Measurements from ENCODE around the gene SH3GL2.

SH3GL2 gene

DNA sequence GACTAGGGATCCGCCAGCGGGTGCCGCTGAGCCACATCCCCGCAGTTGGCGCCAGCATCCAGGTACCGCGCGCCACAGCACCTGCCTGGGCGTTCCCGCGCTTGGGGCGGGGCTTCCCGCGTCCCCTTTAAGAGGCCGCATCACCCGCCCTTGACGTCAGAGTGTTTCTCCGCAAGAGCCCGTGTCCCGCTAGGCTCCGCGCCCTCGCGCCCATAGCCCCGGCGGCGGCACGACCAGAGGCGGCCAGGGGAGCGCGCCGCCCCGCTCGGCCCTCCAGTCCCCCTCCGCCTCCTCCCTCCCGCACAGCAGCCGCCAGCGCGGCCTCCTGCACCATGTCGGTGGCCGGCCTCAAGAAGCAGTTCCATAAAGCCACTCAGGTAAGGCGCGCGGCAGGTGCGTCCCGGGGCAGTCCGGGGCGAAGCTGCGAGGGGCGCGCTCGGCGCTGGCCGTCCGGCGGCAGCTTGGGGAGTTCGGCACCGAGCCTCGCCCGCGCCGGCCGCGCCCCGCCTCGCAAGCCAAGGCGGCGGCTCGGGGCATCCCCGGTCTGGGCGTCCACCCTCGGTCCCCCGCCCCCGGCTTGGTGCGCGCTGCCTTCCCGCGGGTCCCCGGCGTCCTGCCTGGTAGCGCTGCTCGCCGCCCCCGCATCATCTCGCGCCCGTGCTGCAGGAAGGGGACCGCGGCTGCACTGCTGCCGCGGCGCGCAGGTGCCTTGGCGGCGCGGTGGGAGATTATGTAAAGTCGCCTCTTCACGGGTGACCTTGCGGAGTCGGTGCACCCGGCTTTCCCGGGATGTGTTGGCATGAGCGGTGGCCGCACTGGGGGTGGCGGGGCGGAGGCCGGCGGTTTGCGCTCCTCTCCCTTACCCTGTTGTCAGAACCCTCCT lies at the start of gene SH3GL2:
Gene SH3GL2 (plus strand): TSS at position 156 of the 883 bp plus-strand sequence.
- DNase-seq: no peak

DNA sequence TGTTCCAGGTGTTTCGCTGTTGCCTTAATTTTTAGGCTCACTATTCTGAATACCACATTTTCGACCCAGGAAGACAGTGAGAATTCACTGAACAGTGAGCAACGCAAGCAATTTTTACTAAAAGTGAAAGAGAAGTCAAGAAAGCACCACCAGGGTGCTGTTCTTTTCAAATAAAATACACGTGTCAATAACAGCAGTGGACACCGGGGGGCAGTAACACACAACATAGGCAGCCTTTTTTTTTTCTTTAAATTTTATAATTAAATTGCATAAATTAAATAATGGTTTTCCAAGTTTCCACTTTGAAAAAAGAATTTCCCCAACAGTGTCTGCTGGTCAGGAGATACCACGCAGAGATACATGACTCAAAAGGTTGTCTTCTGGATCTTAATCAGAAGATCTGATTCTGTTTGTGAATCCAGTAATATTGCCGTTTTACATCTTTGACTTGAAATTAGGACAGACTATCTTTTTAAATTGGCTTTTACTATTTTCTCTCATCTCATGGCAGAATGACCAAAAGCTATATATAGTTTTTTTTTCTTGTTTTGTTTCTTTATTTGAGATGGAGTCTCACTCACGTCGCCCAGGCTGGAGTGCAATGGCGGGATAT lies 47.1 kb upstream of the SH3GL2 start:
- DNase-seq: no peak

DNA sequence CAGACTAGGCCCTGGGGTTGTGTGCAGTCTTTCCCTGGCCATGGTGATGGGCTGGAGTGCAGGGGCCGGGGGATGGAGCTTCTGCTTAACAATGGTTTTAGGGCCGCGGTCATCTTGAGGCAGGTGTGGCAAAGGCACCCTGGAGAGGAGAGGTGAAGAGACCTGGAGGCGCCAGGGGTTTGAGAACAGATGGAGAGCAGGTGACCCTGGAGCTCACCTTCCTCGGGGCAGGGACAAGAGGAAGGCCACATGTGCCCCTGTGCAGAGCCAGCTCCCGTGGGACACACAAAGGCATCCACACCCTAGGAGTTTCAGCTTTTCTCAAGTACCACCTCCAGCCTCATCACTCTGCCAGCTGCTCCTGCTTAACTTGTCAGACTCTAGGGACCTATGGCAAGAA lies 46.4 kb upstream of the SH3GL2 start:
- no peak for DNase-seq

DNA sequence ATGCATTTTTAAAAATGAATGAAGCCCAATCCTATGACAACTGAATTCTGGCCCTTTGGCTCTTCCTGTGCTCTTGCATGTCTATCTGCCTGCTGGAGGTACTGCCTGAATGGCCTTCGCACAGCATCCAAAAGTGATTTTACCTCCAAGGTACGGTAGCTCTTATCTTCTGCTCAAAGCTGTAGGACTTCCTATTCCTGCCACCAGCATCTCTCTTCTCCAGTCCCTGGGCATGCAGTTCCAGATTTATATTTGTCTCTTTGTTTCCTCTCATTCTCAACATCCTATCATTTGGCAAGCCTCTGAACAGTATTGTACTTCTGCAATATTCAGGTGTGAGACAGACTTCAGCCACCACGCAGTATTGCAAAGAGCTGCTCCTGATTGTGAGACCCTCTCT lies 43.7 kb upstream of the SH3GL2 start:
- no peak for DNase-seq

DNA sequence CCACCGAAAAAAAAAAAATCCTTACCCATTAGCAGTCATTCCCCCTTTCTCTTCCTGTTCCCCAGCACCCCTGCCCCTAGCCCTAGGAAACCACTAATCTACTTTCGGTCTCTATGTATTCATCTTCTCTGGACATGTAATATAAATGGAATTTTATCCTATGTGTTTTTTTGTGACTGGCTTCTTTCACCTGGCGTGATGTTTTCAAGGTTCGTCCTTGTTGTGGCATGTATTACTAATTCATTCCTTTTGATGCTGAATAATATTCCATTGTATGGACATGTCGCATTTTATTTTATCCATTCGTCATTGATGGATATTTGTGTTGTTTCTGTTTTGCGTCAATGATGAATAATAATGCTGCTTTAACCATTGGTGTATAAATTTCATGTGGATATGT lies 42.8 kb upstream of the SH3GL2 start:
- no peak for DNase-seq

DNA sequence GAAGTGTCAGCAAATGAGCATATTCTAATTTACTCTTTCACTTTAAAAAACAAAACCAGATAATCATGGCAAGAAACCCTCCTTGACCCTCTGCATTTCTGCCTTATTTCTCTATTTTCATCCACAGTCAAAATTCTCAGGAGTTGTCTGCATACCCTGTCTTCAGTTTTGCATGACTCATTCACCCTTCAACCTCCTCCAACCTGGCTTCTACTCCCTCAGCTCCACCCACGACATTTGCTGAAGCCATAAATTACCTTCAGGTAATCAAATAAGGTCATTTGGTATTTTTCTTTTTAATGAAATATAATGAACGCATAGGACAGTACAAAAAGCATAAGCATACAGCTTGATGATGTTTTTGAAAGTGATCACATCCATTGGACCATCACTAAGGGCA lies 27.8 kb upstream of the SH3GL2 start:
- no peak for DNase-seq

DNA sequence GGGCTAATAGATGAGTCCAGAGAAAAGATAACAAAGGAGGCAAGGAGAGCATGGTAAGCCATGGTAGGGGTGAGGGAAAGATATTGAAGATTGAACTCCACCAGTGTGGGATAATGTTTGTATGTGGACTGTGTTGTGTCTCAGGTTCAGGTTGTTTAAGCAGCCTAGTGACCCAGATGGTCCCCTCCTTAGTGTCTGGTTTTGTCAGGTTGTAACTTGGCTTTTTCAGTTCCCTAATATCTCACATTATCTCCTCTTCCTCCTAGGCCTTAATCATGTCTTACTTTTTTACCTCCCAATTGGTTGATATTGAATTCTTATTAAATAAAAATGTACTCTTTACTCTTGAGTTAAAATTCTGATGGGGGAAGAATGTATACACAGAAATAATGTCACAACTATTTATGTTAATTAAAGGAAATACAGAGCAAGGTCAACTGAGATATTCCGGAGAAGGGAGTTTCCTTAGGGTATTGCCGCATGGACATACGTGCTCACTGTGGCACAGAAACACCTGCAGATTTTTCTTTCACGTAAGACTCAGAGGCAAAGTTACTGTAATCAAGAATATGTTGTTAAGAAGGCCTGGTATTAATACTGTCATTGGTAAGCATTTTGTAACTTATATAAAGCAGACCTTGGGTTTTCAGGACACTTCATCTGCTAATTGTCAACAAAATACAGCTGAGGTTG lies 23.4 kb upstream of the SH3GL2 start:
- no peak for DNase-seq

DNA sequence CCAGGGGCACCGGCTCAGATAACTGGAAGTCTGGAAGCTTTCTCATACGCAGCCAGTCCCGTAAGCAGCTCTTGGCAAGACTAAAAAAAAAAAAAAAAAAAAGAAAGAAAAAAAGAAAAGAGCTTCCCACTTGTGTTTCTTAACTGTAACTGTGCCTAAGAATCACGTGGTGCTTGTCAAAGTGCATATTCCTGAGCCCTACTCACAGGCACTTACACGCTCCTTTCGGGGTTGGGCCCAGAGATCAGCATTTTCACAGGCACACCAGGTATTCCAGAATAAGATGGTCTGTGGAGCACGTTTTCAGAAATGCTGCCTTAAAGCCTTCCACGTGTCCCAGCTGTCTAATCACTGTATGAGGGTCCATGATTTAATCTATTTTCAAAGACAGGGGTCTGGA lies 22.6 kb upstream of the SH3GL2 start:
- no peak for DNase-seq

DNA sequence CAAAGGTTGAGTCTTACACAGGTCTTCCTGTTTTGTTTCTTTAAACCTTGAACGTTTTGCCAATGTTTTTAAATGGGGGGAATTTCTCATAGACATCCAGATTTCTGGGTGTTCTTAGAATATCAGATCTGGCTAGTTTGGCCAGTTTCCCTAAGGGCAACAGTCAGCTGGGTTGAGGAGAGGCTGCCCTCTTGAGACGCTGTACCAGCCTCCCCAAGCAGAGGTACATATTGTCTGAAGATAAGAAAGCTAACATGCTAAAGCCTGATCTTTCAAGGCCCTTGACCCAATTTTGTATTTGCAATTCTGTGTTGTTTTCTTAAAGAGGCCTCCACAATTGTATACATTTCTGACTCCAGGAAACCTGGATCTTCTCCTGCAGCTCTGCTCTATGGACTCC lies 21.9 kb upstream of the SH3GL2 start:
- no peak for DNase-seq

DNA sequence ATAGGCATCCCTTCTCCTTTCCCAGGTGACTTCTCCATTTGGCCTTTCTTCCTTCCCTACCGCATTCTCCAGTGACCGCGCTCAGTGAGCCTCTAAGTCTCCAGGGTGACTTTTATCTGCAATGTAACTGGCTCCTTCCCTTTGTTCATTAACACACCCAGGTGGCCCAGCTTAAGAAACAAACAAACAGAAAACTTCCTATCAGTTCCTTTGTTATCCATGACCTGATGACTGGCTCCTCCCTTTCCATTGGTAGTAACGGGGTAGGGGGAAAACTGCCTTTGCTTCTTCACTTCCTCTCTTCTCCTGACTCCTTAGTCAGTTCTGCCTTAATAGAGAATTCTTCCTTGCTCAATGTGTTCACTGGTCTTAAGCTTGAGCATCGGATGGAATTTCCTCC lies 7.0 kb upstream of the SH3GL2 start:
- no peak for DNase-seq

DNA sequence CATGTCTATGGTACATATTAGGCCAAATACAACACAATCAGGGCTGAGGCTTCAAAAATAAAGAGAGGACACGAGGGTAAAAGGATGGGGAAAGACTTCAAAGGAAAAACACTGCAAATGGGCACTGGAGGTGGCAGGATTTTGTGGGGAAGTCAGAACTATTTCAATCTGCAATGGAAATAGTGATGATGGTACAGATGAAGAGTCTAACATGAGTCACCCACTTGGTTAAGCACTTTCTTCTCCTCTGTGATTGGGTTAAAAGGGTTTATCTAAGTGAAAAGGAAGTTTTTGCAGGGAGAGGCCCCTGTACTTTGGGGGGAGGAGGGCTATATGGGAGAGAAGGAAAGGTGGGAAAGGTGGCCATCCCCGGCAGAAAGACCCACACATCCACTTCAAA lies 4.5 kb upstream of the SH3GL2 start:
- DNase-seq: no peak

DNA sequence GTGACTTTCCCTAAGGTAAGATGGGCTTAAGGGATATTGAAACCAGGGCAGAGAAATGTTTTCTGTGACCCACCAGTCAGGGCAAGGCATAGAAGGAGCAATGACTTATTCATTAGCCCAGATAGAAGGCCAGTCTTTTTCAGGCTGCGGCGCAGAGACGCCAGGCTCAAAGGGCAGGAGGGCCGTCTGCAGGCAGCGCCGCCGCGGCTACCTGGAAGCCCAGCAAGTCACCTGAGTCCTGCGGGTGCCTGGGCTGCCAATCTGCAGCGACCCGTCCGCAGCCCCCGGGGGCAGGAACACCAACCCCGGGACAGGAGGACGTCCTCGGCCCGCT lies 322 bp upstream of the SH3GL2 start:
- DNase-seq: no peak

DNA sequence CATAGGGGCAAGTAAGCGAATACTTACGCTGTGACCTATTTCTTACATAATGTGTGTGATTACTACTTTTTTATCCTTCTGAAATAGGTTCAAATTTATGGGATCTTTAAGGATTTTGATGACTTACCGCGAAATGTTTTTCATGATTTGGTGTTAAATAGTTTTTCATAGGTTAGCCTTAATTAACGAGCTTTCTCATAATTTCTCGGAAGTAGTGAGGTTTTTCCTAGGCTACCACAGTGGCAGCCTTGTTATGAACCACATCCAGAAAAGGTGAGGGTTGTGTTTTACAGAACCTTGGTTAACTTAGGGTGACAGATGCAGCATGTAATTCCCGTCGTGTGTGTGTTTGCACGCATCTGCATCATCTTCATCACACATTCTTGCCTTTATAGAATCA lies 1.3 kb downstream of the SH3GL2 start:
- DNase-seq: no peak

DNA sequence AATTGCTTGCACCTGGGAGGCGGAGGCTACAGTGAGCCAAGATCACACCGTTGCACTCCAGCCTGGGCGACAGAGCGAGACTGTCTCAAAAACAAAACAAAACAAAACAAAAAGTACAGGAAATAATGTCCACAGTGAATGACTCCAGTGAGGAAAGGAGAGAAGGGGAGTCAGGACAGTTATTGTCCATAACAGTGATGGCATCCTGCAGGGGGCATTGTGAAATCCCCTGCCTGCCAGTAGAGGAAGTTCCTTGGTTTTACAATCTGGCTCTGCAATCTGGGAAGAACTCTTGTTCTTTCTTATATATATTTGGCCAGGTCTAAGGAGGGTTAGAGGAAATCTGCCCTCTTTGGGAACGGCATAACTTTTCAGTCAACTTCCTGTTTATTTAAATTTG lies 8.2 kb downstream of the SH3GL2 start:
- no peak for DNase-seq

DNA sequence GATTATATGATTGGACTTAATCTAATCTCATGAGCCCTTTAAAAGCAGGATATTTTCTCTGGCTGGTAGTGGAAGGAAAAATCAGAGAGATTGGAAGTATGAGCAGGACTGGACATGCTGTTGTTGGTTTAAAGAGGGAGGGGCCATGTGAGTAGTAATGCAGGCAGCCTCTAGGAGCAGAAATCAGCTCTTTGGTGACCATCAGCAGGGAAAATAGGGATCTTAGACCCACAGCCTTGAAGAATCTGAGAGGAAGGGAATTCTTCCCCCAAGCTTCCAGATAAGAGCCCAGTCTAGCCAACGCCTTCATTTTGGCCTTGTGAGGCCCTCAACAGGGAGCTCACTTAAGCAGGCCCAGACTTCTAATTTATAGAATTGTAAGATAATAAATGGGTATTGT lies 9.5 kb downstream of the SH3GL2 start:
- DNase-seq: no peak

DNA sequence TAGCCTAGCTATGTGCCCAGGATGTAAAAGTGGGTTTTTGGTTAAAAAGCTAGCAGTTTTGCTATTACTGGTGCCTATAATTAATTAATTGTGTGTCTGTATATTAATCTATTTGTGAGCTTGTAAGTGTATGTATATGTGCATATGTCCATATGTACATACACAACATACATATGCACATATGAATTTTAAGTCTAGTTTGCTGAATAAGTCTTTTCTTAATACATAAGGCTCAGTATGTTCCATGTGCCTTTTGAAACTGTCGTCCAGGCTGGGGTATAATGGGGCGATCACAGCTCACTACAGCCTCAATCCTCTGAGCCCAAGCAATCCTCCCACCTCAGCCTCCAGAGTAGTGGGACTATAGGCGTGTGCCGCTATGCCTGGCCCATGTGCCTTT lies 10.1 kb downstream of the SH3GL2 start:
- no peak for DNase-seq

DNA sequence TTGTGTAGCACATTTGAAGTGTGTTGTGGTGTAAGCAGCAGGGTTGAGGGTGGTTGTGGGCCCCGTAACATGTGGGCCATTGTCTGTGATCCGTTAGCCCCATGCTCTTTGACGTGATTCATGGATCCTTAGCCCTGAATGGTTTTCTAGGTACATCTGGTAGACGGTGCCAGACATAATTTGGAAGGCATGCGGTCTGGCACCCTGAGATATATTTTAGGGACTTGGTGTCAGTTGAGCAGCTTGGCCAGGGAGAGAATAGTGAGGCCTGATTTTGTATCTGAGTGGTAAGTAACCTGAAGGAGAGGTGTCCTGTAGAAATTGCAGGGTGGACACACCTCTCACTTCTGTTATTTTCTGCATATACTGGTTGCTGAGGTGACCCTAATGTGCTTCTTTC lies 10.9 kb downstream of the SH3GL2 start:
- DNase-seq: no peak

DNA sequence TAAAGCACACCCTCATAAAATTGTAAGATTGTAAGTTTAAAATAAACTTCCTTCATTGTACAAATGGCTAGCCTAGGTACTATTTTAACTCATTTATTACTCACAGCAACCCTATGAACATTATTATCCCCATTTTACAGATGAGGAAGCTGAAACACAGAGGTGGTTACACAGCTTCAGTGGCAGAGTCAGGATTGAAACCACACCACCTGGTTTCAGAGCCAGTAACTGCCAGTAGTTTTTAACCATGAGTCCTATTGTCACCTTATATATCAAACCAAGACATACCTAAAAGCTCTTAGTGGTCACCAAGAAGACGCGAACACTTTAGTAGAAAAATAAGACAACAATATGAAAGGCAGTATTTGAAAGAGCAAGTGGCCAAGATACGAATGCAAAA lies 16.1 kb downstream of the SH3GL2 start:
- DNase-seq: no peak

DNA sequence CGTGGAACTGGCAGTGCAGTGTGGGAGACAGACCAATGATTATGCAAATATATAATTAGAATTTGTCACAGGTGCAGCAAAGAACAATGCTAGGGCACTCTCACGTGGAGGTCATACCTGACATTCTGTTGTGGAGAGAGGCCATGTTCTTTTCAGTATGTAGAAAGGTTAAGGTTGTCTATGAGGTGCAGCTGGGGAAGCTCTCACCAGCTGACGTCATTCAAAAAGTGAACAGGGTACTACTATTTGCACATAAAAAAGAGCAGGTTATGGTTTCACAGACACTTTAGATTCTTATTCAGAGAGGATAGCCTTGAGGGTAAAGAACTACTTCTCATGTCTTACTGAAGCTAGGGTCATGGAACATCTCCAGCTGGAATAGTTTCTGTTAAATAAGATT lies 19.1 kb downstream of the SH3GL2 start:
- no peak for DNase-seq

DNA sequence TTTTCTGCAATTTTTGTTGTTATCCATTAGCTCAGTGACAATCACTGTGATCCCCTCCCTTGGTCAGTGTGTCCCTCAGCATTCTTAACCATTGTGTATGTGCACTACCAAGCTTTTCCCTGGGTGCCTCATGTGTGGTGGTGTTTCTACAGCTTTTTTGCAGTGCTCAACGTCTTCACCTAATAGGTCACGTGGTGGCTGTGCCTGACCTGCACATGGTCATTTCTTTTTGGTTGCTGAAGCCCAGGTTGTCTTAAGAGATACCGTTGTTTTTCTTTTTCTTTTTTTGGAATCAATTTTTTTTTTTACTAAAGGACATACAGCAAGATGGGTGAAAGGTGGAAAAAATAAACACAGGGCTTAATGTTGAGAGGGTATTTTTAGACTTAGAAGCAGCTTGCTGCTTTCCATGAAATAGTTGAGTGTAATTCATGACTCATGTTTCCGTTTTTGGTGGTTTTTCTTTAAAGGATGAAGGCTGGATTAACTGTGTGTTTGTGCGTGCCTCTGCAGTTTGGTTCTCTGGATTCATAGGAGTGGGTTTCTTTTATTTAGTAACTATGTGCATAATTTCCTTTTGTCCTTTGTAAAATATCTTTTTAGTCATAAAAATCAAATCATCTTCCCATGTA lies 22.2 kb downstream of the SH3GL2 start:
- no peak for DNase-seq

DNA sequence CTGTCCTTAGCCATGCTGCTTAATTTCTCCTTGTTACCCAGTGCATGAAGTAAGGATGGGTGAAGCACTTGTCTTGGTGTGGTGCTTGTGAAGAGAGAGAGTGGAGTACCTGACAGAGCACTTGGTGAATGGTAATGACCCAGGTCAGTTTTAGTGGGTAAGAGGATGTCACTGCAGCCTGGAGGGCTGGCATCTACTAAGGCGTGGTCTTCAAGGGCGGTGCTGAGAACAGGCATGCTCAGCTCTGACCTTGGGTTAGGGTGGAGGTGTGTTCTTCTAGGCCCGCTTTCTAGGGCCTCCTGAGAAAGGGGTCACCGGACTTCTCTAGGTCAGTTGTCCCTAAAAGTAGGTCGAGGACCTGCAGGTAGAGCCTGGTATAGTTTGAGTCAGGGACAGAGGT lies 25.7 kb downstream of the SH3GL2 start:
- DNase-seq: no peak

DNA sequence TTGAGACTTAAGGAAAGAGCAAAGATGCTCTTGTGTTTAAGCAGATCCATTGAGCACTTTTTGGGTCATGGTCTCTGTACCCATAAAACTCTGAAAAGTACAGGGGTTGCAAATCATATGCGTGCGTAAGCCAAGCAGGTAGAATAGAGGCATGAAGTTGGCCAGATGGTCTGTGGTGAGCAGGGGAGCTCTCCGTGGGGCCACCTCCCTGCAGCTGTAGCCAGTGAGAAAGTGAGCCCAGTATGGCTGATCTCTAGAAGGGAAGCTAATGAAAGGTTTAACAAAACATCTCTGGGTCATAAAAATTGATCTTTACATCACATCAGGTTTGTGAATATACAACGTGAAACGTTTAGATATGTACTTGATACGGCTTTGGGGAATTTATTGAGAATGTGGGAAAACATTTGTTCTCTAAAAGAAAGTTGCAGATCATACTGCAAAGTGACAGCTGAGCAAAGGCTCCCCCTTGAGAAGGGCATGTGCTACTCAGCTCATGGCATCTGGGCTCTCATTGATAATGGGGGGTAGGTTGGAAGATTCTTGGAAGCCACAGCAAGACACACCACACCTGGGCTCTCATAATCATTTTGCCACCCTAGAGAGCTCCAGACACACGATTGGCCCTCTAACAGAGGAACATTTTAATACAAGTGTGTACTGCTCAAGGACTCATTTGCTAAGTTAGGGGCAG lies 30.6 kb downstream of the SH3GL2 start:
- no peak for DNase-seq

DNA sequence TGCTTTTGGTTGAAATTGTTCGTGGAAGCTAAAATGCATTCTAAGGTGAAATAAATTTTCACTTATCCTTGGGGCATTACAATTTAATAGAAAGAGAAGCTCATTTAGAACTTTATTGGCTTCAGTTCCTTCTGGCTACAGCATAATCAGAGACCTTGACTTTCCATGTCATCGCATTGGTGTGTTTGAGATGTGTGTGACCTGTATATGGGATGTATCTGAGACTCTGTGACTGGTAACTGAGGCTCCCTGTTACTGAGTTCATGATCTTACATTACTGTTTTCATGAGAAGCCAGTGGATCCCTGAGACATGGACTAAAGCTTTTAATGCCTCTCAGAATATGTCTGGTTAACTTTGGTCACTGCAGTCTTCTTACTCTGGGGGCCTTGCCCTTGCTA lies 32.5 kb downstream of the SH3GL2 start:
- DNase-seq: no peak
